Gastroesophageal sphincter (tissue), 2 donors: Measurements from ENCODE around the gene DGKE.

Source experiments
- EP300 ChIP-seq: sonication (generic); formaldehyde crosslinking; IDR thresholded peaks from one replicate; pipeline ENCODE4 v1.6.1; 2017; ENCODE audit warnings: antibody characterized with exemption, mild to moderate bottlenecking
- POLR2A ChIP-seq, 2 donors: fragments of 450-650 bp; IDR thresholded peaks; one replicate each; pipeline ENCODE4 v1.6.1; 2017; ENCODE audit warnings: antibody characterized with exemption in 2 of 2, mild to moderate bottlenecking in 2 of 2, moderate library complexity in 1 of 2

GRCh38 chr17:56892333-56892732, 58.4 kb downstream of the DGKE start:
- TF ChIP-seq EP300, result no peak
- TF ChIP-seq POLR2A (IDR thresholded peaks at IDR 0.05), result no peak
